OCI-LY1 (cell line): ENCODE measurements around the gene ATG4D.

Source experiments
- H2AFZ ChIP-seq: fragments of 200-600 bp; sonication (generic), shearing (Covaris generic); 2 replicates; pipeline ENCODE4 v1.6.0; 2014; ENCODE audit warnings: antibody characterized with exemption, mild to moderate bottlenecking, low read length
- H3F3A ChIP-seq: fragments of 200-600 bp; sonication (generic), shearing (Covaris generic); 2 replicates; pipeline ENCODE4 v1.6.0; 2014; ENCODE audit warnings: mild to moderate bottlenecking, antibody characterized with exemption, low read length, moderate library complexity; ENCODE audit not compliant: insufficient read depth
- H3K27ac ChIP-seq: fragments of 200-600 bp; sonication (generic); 2 replicates; pipeline ENCODE4 v1.5.1; 2014; ENCODE audit warnings: low read length, mixed run types, mild to moderate bottlenecking, low read depth; ENCODE audit not compliant: poor library complexity, severe bottlenecking
- H3K27me3 ChIP-seq: fragments of 200-600 bp; sonication (generic); 2 replicates; pipeline ENCODE4 v1.6.0; 2014; ENCODE audit warnings: antibody characterized with exemption, mild to moderate bottlenecking, low read length, moderate library complexity; ENCODE audit not compliant: insufficient read depth
- H3K36me3 ChIP-seq: fragments of 200-600 bp; sonication (generic); 2 replicates; pipeline ENCODE4 v1.6.1; 2014; ENCODE audit warnings: mild to moderate bottlenecking, antibody characterized with exemption, low read length, moderate library complexity, mixed read lengths; ENCODE audit not compliant: insufficient read depth
- H3K4me1 ChIP-seq: fragments of 200-600 bp; sonication (generic); 2 replicates; pipeline ENCODE4 v1.5.1; 2014; ENCODE audit warnings: mild to moderate bottlenecking, low read length, moderate library complexity; ENCODE audit not compliant: insufficient read depth, severe bottlenecking
- H3K4me2 ChIP-seq: fragments of 200-600 bp; sonication (generic), shearing (Covaris generic); 2 replicates; pipeline ENCODE4 v1.6.1; 2014; ENCODE audit warnings: low read length
- H3K4me3 ChIP-seq: fragments of 200-600 bp; sonication (generic); 2 replicates; pipeline ENCODE4 v1.5.1; 2014; ENCODE audit warnings: low read length, low read depth, mild to moderate bottlenecking, mixed read lengths; ENCODE audit not compliant: poor library complexity, severe bottlenecking
- H3K79me2 ChIP-seq: fragments of 200-600 bp; shearing (Covaris generic); 2 replicates; pipeline ENCODE4 v1.6.1; 2016; ENCODE audit warnings: mixed run types, low read length, mixed read lengths; ENCODE audit not compliant: insufficient read depth
- H3K9ac ChIP-seq: fragments of 200-600 bp; sonication (generic), shearing (Covaris generic); 2 replicates; pipeline ENCODE4 v1.6.1; 2014; ENCODE audit warnings: mild to moderate bottlenecking, low read length, mixed read lengths
- H3K9me2 ChIP-seq: fragments of 200-600 bp; sonication (generic), shearing (Covaris generic); 2 replicates; pipeline ENCODE4 v1.6.1; 2014; ENCODE audit warnings: low read depth, mild to moderate bottlenecking, low read length, mixed read lengths
- H3K9me3 ChIP-seq: fragments of 200-600 bp; shearing (Covaris generic); 2 replicates; pipeline ENCODE4 v1.6.1; 2014; ENCODE audit warnings: low read length, mixed read lengths
- H4K20me1 ChIP-seq: fragments of 200-600 bp; sonication (generic), shearing (Covaris generic); 2 replicates; pipeline ENCODE4 v1.6.0; 2016; ENCODE audit warnings: mild to moderate bottlenecking, low read length; ENCODE audit not compliant: insufficient read depth
- CTCF ChIP-seq: fragments of 200-600 bp; sonication (generic), shearing (Covaris generic); IDR thresholded peaks from 2 replicates; pipeline ENCODE4 v1.5.1; 2017; ENCODE audit warnings: mild to moderate bottlenecking, antibody characterized with exemption, low read length, moderate library complexity, mixed read lengths
- EZH2 ChIP-seq: fragments of 200-600 bp; sonication (generic), shearing (Covaris generic); IDR thresholded peaks from 2 replicates; pipeline ENCODE4 v1.8.0; 2017; ENCODE audit warnings: borderline replicate concordance, mixed run types, mild to moderate bottlenecking, antibody characterized with exemption, low read length, moderate library complexity, mixed read lengths

ATG4D gene

GRCh38 chr19:10553943-10554381, 10.3 kb downstream of the ATG4D start:
- Histone ChIP-seq H3K4me2 (peak overlapping the region; percentile 50), H3K27me3 (no peaks in the 10 kb centered on the region), H3K79me2 (no peaks in the 10 kb centered on the region), H3K4me1 (peaks cover 42% of the 10 kb centered on the region), H3K4me3 (no peak overlapping the region), H3K9ac (peak overlapping the region; percentile 59), H4K20me1 (no peaks in the 10 kb centered on the region), H2AFZ (no peak overlapping the region), H3K9me2 (no peaks in the 10 kb centered on the region), H3K36me3 (peaks cover 83% of the 10 kb centered on the region), H3K27ac (peak overlapping the region; percentile 97), H3K9me3 (no peaks in the 10 kb centered on the region), H3F3A (peaks cover 12% of the 10 kb centered on the region; the same call in 1 of the 2 replicates)
- no peak for TF ChIP-seq CTCF
- no peak for TF ChIP-seq EZH2

DNA sequence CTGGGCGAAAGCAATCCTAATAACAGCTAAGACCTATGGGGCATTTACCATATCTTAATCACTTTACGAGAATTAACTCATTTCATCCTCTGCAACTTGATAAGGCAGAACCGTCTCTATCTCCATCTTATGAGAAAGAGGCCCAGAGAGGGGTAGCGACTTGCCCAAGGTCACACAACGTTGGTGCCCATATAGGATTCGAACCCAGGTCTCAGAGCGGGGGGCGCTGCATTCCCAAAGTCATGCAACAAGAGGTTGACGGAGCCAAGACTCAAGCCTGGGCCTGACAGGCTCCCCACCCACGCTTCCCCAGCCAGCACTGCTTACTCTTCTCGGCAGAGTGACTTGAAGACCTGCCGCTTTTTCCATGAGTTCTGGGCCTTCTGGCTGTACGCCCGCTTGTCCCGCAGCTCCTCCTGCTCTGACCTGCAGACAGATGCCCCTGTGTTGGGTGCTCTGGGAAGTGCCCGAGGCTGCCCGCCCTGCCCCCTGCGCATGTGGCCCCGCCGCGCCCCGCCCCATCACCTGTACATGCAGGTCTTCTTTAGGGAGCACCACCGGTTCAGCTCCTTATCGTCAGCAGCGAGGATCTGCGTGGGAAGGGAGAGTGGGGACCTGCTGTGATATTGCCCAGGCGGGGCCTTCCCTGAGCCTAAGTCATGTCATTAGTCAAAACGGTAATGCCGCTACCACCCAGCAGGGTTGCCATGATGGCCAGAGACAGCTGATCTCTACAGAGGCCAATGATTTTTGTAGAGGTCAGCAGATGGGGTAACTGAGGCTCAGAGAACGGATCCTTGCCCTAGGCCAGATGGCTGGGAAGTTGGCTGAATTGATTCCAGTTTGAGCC, 11.3 kb downstream of the ATG4D start:
- H3K27ac ChIP-seq: peak overlapping the region; percentile 97

GRCh38 chr19:10555610-10555973, 11.9 kb downstream of the ATG4D start:
- peaks cover 42% of the 10 kb centered on the region for H3K4me1 ChIP-seq
- H4K20me1 ChIP-seq: no peaks in the 10 kb centered on the region

More for the DNA sequence above, 11.3 kb downstream of the ATG4D start:
- H3K27me3 ChIP-seq: no peaks in the 10 kb centered on the region
- H3K9me2 ChIP-seq: no peaks in the 10 kb centered on the region
- peak overlapping the region; percentile 59 for H3K9ac ChIP-seq
- no peak overlapping the region for H2AFZ ChIP-seq
- peak overlapping the region; percentile 50 for H3K4me2 ChIP-seq
- peaks cover 42% of the 10 kb centered on the region for H3K4me1 ChIP-seq
- no peak for TF ChIP-seq CTCF
- no peak for TF ChIP-seq EZH2
- no peaks in the 10 kb centered on the region for H3K9me3 ChIP-seq
- peaks cover 86% of the 10 kb centered on the region for H3K36me3 ChIP-seq
- H3K79me2 ChIP-seq: no peaks in the 10 kb centered on the region
- no peak overlapping the region for H3K4me3 ChIP-seq
- H3F3A ChIP-seq: peaks cover 12% of the 10 kb centered on the region; the same call in 1 of the 2 replicates
- no peaks in the 10 kb centered on the region for H4K20me1 ChIP-seq

More at GRCh38 chr19:10555610-10555973, 11.9 kb downstream of the ATG4D start:
- Histone ChIP-seq H3F3A (peaks cover 12% of the 10 kb centered on the region; the same call in 1 of the 2 replicates), H3K9ac (no peak overlapping the region), H3K9me2 (no peaks in the 10 kb centered on the region), H2AFZ (no peak overlapping the region), H3K79me2 (no peaks in the 10 kb centered on the region), H3K27me3 (no peaks in the 10 kb centered on the region), H3K4me3 (no peak overlapping the region), H3K36me3 (peaks cover 86% of the 10 kb centered on the region), H3K4me2 (no peak overlapping the region), H3K9me3 (no peaks in the 10 kb centered on the region), H3K27ac (peak overlapping the region; percentile 97)
- no peak for TF ChIP-seq CTCF
- no peak for TF ChIP-seq EZH2
